ENCODE data around the gene C16orf74.

The C16orf74 gene

GRCh38 chr16:85749771-85750145, 1.1 kb downstream of the C16orf74 start:
- DNase-seq (ENCODE audit: low spot score), result no peak

- DNase-seq (ENCODE audit: low spot score), result peak; percentile 65
These were observed 4.3 kb downstream of the C16orf74 start for GRCh38 chr16:85746460-85747215.

- no peak for DNase-seq (ENCODE audit: low spot score)
These were observed 11.8 kb downstream of the C16orf74 start for GRCh38 chr16:85738923-85739715.

- no peak for DNase-seq (ENCODE audit: low spot score)
These were observed 14.0 kb downstream of the C16orf74 start for GRCh38 chr16:85736921-85737320.

GRCh38 chr16:85735946-85736345, 14.9 kb downstream of the C16orf74 start:
- no peak for DNase-seq (ENCODE audit: low spot score)

GRCh38 chr16:85735225-85735635, 15.7 kb downstream of the C16orf74 start:
- no peak for DNase-seq (ENCODE audit: low spot score)

- no peak for DNase-seq (ENCODE audit: low spot score)
These were observed 16.4 kb downstream of the C16orf74 start for GRCh38 chr16:85734311-85735017.

- DNase-seq (ENCODE audit: low spot score), result no peak
These were observed 17.1 kb downstream of the C16orf74 start for GRCh38 chr16:85733839-85734170.

GRCh38 chr16:85733155-85733838, 17.6 kb downstream of the C16orf74 start:
- no peak for DNase-seq (ENCODE audit: low spot score)

- DNase-seq (ENCODE audit: low spot score), result no peak
These were observed 19.7 kb downstream of the C16orf74 start for GRCh38 chr16:85731179-85731578.

- no peak for DNase-seq (ENCODE audit: low spot score)
These were observed 20.8 kb downstream of the C16orf74 start for GRCh38 chr16:85730186-85730465.

GRCh38 chr16:85729452-85730185, 21.3 kb downstream of the C16orf74 start:
- DNase-seq (ENCODE audit: low spot score), result no peak

GRCh38 chr16:85728879-85729278, 22.0 kb downstream of the C16orf74 start:
- DNase-seq (ENCODE audit: low spot score), result no peak

GRCh38 chr16:85724936-85725335, 26.0 kb downstream of the C16orf74 start:
- no peak for DNase-seq (ENCODE audit: low spot score)

GRCh38 chr16:85724126-85724879, 26.6 kb downstream of the C16orf74 start:
- no peak for DNase-seq (ENCODE audit: low spot score)

GRCh38 chr16:85722128-85722893, 28.6 kb downstream of the C16orf74 start:
- DNase-seq (ENCODE audit: low spot score), result no peak

GRCh38 chr16:85720302-85720637, 30.6 kb downstream of the C16orf74 start:
- DNase-seq (ENCODE audit: low spot score), result no peak

GRCh38 chr16:85719605-85720301, 31.1 kb downstream of the C16orf74 start:
- DNase-seq (ENCODE audit: low spot score), result no peak

GRCh38 chr16:85718682-85719081, 32.2 kb downstream of the C16orf74 start:
- DNase-seq (ENCODE audit: low spot score), result peak; percentile 64

GRCh38 chr16:85718153-85718477, 32.8 kb downstream of the C16orf74 start:
- no peak for DNase-seq (ENCODE audit: low spot score)
